Karpas-422 (cell line): ENCODE results near the gene ANP32A. TPM values are rescaled to one million over a fixed set of nuclear protein-coding genes. Genes with fewer than 3 reads are reported as not detected.

Experiments used
- DNase-seq: peaks from one replicate; pipeline ENCODE4 v3.0.0-alpha.2; 2015
- H2AFZ ChIP-seq: fragments of 200-600 bp; sonication (generic); 2 replicates; pipeline ENCODE4 v1.6.1; 2014; ENCODE audit warnings: antibody characterized with exemption, low read length, mixed read lengths
- H3K27ac ChIP-seq: fragments of 200-600 bp; sonication (generic); 2 replicates; pipeline ENCODE4 v1.5.1; 2014; ENCODE audit warnings: mild to moderate bottlenecking, low read length, moderate library complexity
- H3K27me3 ChIP-seq: fragments of 200-600 bp; sonication (generic); 2 replicates; pipeline ENCODE4 v1.6.1; 2014; ENCODE audit warnings: low read length, mixed read lengths
- H3K36me3 ChIP-seq: fragments of 200-600 bp; sonication (generic); 2 replicates; pipeline ENCODE4 v1.6.1; 2014; ENCODE audit warnings: low read length, mixed read lengths; ENCODE audit not compliant: insufficient read depth
- H3K4me1 ChIP-seq: fragments of 200-600 bp; sonication (generic); 2 replicates; pipeline ENCODE4 v1.6.1; 2014; ENCODE audit warnings: mild to moderate bottlenecking, low read length, mixed read lengths
- H3K4me2 ChIP-seq: fragments of 200-600 bp; sonication (generic); 2 replicates; pipeline ENCODE4 v1.6.1; 2014; ENCODE audit warnings: low read length, low read depth, mild to moderate bottlenecking; ENCODE audit not compliant: poor library complexity, severe bottlenecking
- H3K4me3 ChIP-seq: fragments of 200-600 bp; sonication (generic); 2 replicates; pipeline ENCODE4 v1.5.1; 2014; ENCODE audit warnings: mild to moderate bottlenecking, antibody characterized with exemption, low read length, mixed read lengths
- H3K79me2 ChIP-seq: fragments of 200-600 bp; sonication (generic); 2 replicates; pipeline ENCODE4 v1.6.1; 2014; ENCODE audit warnings: mild to moderate bottlenecking, low read length, mixed read lengths
- H3K9ac ChIP-seq: fragments of 200-600 bp; sonication (generic); 2 replicates; pipeline ENCODE4 v1.6.0; 2014; ENCODE audit warnings: low read length
- H3K9me2 ChIP-seq: fragments of 200-600 bp; sonication (generic), shearing (Covaris generic); replicated peaks from 2 replicates; pipeline ENCODE4 v1.6.0; 2014; ENCODE audit warnings: mild to moderate bottlenecking, low read length, moderate library complexity; ENCODE audit not compliant: insufficient read depth
- H3K9me3 ChIP-seq: fragments of 300-700, 200-600 bp; sonication (generic); 2 replicates; pipeline ENCODE4 v1.6.1; 2014; ENCODE audit warnings: low read length, mixed read lengths
- H4K20me1 ChIP-seq: fragments of 200-600 bp; sonication (generic); 2 replicates; pipeline ENCODE4 v1.6.1; 2014; ENCODE audit warnings: mild to moderate bottlenecking, antibody characterized with exemption, low read length, low read depth; ENCODE audit not compliant: insufficient read depth
- total RNA-seq: library from RNA; depleted of rRNA; stranded (reverse); fragments of >200 nt; shearing (Covaris generic); gene quantifications from 2 replicates; pipeline ENCODE4 v1.2.3, GENCODE V29; 2014; ENCODE audit warnings: low replicate concordance

The ANP32A gene
- total RNA-seq, 1 experiment from 2014 or later, result 99.5 TPM

GRCh38 chr15:68793776-68794175, 26.9 kb downstream of the ANP32A start:
- Histone ChIP-seq H3K9me3 (no peaks in the 10 kb centered on the region), H4K20me1 (peaks cover 97% of the 10 kb centered on the region), H3K27me3 (no peaks in the 10 kb centered on the region), H3K4me1 (peaks cover 23% of the 10 kb centered on the region), H3K27ac (no peak overlapping the region), H3K4me3 (no peak overlapping the region), H3K9ac (no peak overlapping the region), H2AFZ (no peak overlapping the region), H3K4me2 (no peak overlapping the region), H3K9me2 (no peaks in the 10 kb centered on the region), H3K79me2 (peaks cover 100% of the 10 kb centered on the region), H3K36me3 (no peaks in the 10 kb centered on the region)
- DNase-seq, result no peak

GRCh38 chr15:68792901-68793766, 27.6 kb downstream of the ANP32A start:
- no peak for DNase-seq
- Histone ChIP-seq H3K4me3 (no peak overlapping the region), H3K4me1 (peaks cover 17% of the 10 kb centered on the region), H3K9me3 (no peaks in the 10 kb centered on the region), H4K20me1 (peaks cover 96% of the 10 kb centered on the region), H3K36me3 (no peaks in the 10 kb centered on the region), H3K27me3 (no peaks in the 10 kb centered on the region), H3K9ac (no peak overlapping the region), H3K4me2 (no peak overlapping the region), H3K79me2 (peaks cover 100% of the 10 kb centered on the region), H3K9me2 (no peaks in the 10 kb centered on the region), H2AFZ (no peak overlapping the region), H3K27ac (no peak overlapping the region)

GRCh38 chr15:68791431-68792283, 29.0 kb downstream of the ANP32A start:
- Histone ChIP-seq H3K27ac (no peak overlapping the region), H2AFZ (no peak overlapping the region), H3K4me2 (no peak overlapping the region), H3K4me1 (peaks cover 7% of the 10 kb centered on the region), H3K9ac (no peak overlapping the region), H3K79me2 (peaks cover 88% of the 10 kb centered on the region), H4K20me1 (peaks cover 95% of the 10 kb centered on the region), H3K9me3 (no peaks in the 10 kb centered on the region), H3K4me3 (no peak overlapping the region), H3K9me2 (no peaks in the 10 kb centered on the region), H3K27me3 (no peaks in the 10 kb centered on the region), H3K36me3 (peaks cover 8% of the 10 kb centered on the region; the same call in 1 of the 2 replicates)
- DNase-seq, result no peak

GRCh38 chr15:68790910-68791309, 29.8 kb downstream of the ANP32A start:
- Histone ChIP-seq H3K27me3 (no peaks in the 10 kb centered on the region), H3K36me3 (peaks cover 9% of the 10 kb centered on the region; the same call in 1 of the 2 replicates), H3K4me3 (no peak overlapping the region), H3K9me3 (no peaks in the 10 kb centered on the region), H3K79me2 (peaks cover 80% of the 10 kb centered on the region), H3K9ac (no peak overlapping the region), H4K20me1 (peaks cover 93% of the 10 kb centered on the region), H3K4me1 (peaks cover 7% of the 10 kb centered on the region), H3K27ac (no peak overlapping the region), H3K4me2 (no peak overlapping the region), H2AFZ (no peak overlapping the region), H3K9me2 (no peaks in the 10 kb centered on the region)
- no peak for DNase-seq

- H3K27me3 ChIP-seq, result no peaks in the 10 kb centered on the region
- H3K4me1 ChIP-seq, result peaks cover 4% of the 10 kb centered on the region; the same call in 1 of the 2 replicates
- no peaks in the 10 kb centered on the region for H3K9me2 ChIP-seq
- no peak overlapping the region for H3K9ac ChIP-seq
- peaks cover 9% of the 10 kb centered on the region; the same call in 1 of the 2 replicates for H3K36me3 ChIP-seq
- H3K27ac ChIP-seq, result no peak overlapping the region
- H3K4me3 ChIP-seq, result no peak overlapping the region
- no peaks in the 10 kb centered on the region for H3K9me3 ChIP-seq
- peaks cover 73% of the 10 kb centered on the region for H3K79me2 ChIP-seq
- H3K4me2 ChIP-seq, result no peak overlapping the region
- no peak for DNase-seq
- peaks cover 89% of the 10 kb centered on the region for H4K20me1 ChIP-seq
- no peak overlapping the region for H2AFZ ChIP-seq
Measured at GRCh38 chr15:68790242-68790575, 30.5 kb downstream of the ANP32A start.

GRCh38 chr15:68789534-68790241, 31.0 kb downstream of the ANP32A start:
- Histone ChIP-seq H3K9me3 (no peaks in the 10 kb centered on the region), H3K9ac (no peak overlapping the region), H3K27ac (no peak overlapping the region), H3K4me2 (no peak overlapping the region), H3K36me3 (peaks cover 9% of the 10 kb centered on the region; the same call in 1 of the 2 replicates), H3K27me3 (no peaks in the 10 kb centered on the region), H3K79me2 (peaks cover 68% of the 10 kb centered on the region), H2AFZ (no peak overlapping the region), H4K20me1 (peaks cover 87% of the 10 kb centered on the region), H3K4me1 (peaks cover 4% of the 10 kb centered on the region; the same call in 1 of the 2 replicates), H3K4me3 (no peak overlapping the region), H3K9me2 (no peaks in the 10 kb centered on the region)
- DNase-seq, result no peak

GRCh38 chr15:68789091-68789490, 31.6 kb downstream of the ANP32A start:
- no peak overlapping the region for H3K9ac ChIP-seq
- no peak overlapping the region for H3K27ac ChIP-seq
- H3K4me2 ChIP-seq, result no peak overlapping the region
- no peaks in the 10 kb centered on the region for H3K27me3 ChIP-seq
- no peak for DNase-seq
- H3K9me2 ChIP-seq, result no peaks in the 10 kb centered on the region
- no peaks in the 10 kb centered on the region for H3K9me3 ChIP-seq
- no peak overlapping the region for H2AFZ ChIP-seq
- peaks cover 9% of the 10 kb centered on the region; the same call in 1 of the 2 replicates for H3K36me3 ChIP-seq
- H3K4me1 ChIP-seq, result peaks cover 4% of the 10 kb centered on the region; the same call in 1 of the 2 replicates
- H3K79me2 ChIP-seq, result peaks cover 62% of the 10 kb centered on the region
- no peak overlapping the region for H3K4me3 ChIP-seq
- peaks cover 81% of the 10 kb centered on the region for H4K20me1 ChIP-seq
